Thyroid gland (tissue), 4 donors: Measurements from ENCODE around the gene VPS26B. TPM values are rescaled to one million over a fixed set of nuclear protein-coding genes. Genes with fewer than 3 reads are reported as not detected.
"Not testable (repeated sequence)": the region's sequence is repeated elsewhere in the genome, so short reads cannot be mapped to it uniquely, and the experiment has no call there.

ENCODE experiments used
- DNase-seq, 2 donors: peaks; one replicate each; pipeline ENCODE4 v3.0.0-alpha.2; 2019
- H3K27ac ChIP-seq, 3 donors: fragments of 200-600 bp; sonication (generic); 1 replicate in 2 of 3; 2 replicates in 1 of 3; pipeline ENCODE4 v1.5.1; 2016 to 2019; ENCODE audit warnings: mild to moderate bottlenecking in 1 of 3, moderate library complexity in 1 of 3
- H3K27me3 ChIP-seq: fragments of 200-600 bp; sonication (generic); one replicate; pipeline ENCODE4 v1.5.1; 2019
- H3K36me3 ChIP-seq, 2 donors: fragments of 200-600 bp; sonication (generic); one replicate each; pipeline ENCODE4 v1.5.1; 2016 to 2019
- H3K4me1 ChIP-seq, 2 donors: fragments of 200-600 bp; sonication (generic); one replicate each; pipeline ENCODE4 v1.5.1; 2017 to 2019
- H3K4me3 ChIP-seq, 3 donors: fragments of 200-600 bp; sonication (generic); replicated peaks in 1 of 3; 1 replicate in 2 of 3; 2 replicates in 1 of 3; pipeline ENCODE4 v1.5.1; 2016; ENCODE audit warnings: mild to moderate bottlenecking in 1 of 3
- H3K9me3 ChIP-seq: fragments of 200-600 bp; sonication (generic); one replicate; pipeline ENCODE4 v1.5.1; 2017
- CTCF ChIP-seq, 6 experiments: fragments of 200-600 bp in 3 of 6; fragments of 450-650 bp in 3 of 6; sonication (generic) in 3 of 6; IDR thresholded peaks; one replicate each; pipeline ENCODE4 v1.5.1; 2016 to 2019; ENCODE audit warnings: antibody characterized with exemption in 6 of 6, mild to moderate bottlenecking in 2 of 6, inconsistent platforms in 1 of 6, moderate library complexity in 1 of 6
- POLR2A ChIP-seq, 2 donors: fragments of 450-650 bp; IDR thresholded peaks; one replicate each; pipeline ENCODE4 v1.6.1; 2017; ENCODE audit warnings: antibody characterized with exemption in 2 of 2, mild to moderate bottlenecking in 2 of 2, moderate library complexity in 1 of 2
- WGBS, 2 donors: methylation state at CpG; one replicate each; pipeline ENCODE4 v1.1.5; 2017; 5-methylcytosine and 5-hydroxymethylcytosine counted together
- intact Hi-C: fragments of 100-400 bp; cut with DNase I; formaldehyde crosslinking; loops from one replicate; pipeline ENCODE4 v1.15.1; 2023
- total RNA-seq, 4 donors: library from RNA; depleted of rRNA; stranded (reverse); fragments of >200 nt; gene quantifications; one replicate each; pipeline ENCODE4 v1.2.3, GENCODE V29; 2016

The VPS26B gene
- total RNA-seq: 10 to 100 TPM; 40.8 to 51.3 (median 44.4) TPM

GRCh38 chr11:134223836-134224709 lies at the start of gene VPS26B, which contains the start of gene NCAPD3:
TSS of gene VPS26B (plus strand) at chr11:134224671. CDS start at chr11:134225123, 452 bp downstream.
TSS of gene NCAPD3 (minus strand) at chr11:134223967. CDS start at chr11:134223926, 41 bp downstream.
- no peaks in the 10 kb centered on the region for H3K9me3 ChIP-seq

GRCh38 chr11:134176284-134176683 lies 48.2 kb upstream of the VPS26B start:
- Histone ChIP-seq H3K27me3 (no peaks in the 10 kb centered on the region), H3K4me1 (no peaks in the 10 kb centered on the region), H3K9me3 (no peaks in the 10 kb centered on the region), H3K36me3 (peaks cover 10 to 36% of the 10 kb centered on the region in 2 donors), H3K27ac (no peak overlapping the region), H3K4me3 (no peak overlapping the region)
- DNase-seq: no peak
- WGBS, 2 donors: 95 to 97% methylated on average over 13 of the region's 13 CpGs
- no peak for TF ChIP-seq POLR2A (IDR thresholded peaks at IDR 0.05)
- TF ChIP-seq CTCF (IDR thresholded peaks at IDR 0.05): no peak
- intact Hi-C loops: no loop called here

More at GRCh38 chr11:134223836-134224709, at the start of gene VPS26B, which contains the start of gene NCAPD3:
- Histone ChIP-seq H3K4me3 (peak within 1 kb of the TSS; percentile 42 to 72 (median 71)), H3K36me3 (peaks cover 0 to 9% of the 10 kb centered on the region in 2 donors), H3K27ac (peak within 1 kb of the TSS; percentile 81 to 94 (median 91)), H3K27me3 (no peaks in the 10 kb centered on the region), H3K4me1 (peaks cover 22% of the 10 kb centered on the region in 2 donors)
- 0 to 2% methylated on average over 21 to 31 of the region's 89 CpGs for WGBS, 2 donors
- peak; percentile 97 to 98 for DNase-seq
- intact Hi-C loops: no loop called here
- TF ChIP-seq POLR2A (IDR thresholded peaks at IDR 0.05) (peak; percentile 98 to 99), CTCF (IDR thresholded peaks at IDR 0.05) (peak in 1 of 6 experiments; percentile 21)

- intact Hi-C loops: no loop called here
- no peak overlapping the region for H3K4me3 ChIP-seq
- no peaks in the 10 kb centered on the region for H3K4me1 ChIP-seq
- TF ChIP-seq CTCF (IDR thresholded peaks at IDR 0.05) (no peak), POLR2A (IDR thresholded peaks at IDR 0.05) (no peak)
- no peaks in the 10 kb centered on the region for H3K27me3 ChIP-seq
- DNase-seq: no peak
- H3K27ac ChIP-seq: no peak overlapping the region
- WGBS, 2 donors: 58 to 77% methylated on average over 5 of the region's 5 CpGs
- peaks cover 10 to 32% of the 10 kb centered on the region in 2 donors for H3K36me3 ChIP-seq
- no peaks in the 10 kb centered on the region for H3K9me3 ChIP-seq
Measured at GRCh38 chr11:134178032-134178674, 46.3 kb upstream of the VPS26B start.

GRCh38 chr11:134181707-134182106 lies 42.8 kb upstream of the VPS26B start:
- no peak for DNase-seq
- no peaks in the 10 kb centered on the region for H3K4me1 ChIP-seq
- TF ChIP-seq POLR2A (IDR thresholded peaks at IDR 0.05) (no peak), CTCF (IDR thresholded peaks at IDR 0.05) (no peak)
- H3K4me3 ChIP-seq: no peak overlapping the region
- H3K36me3 ChIP-seq: peaks cover 0 to 15% of the 10 kb centered on the region in 2 donors
- no peak overlapping the region for H3K27ac ChIP-seq
- intact Hi-C loops: no loop called here
- no peaks in the 10 kb centered on the region for H3K27me3 ChIP-seq
- 92 to 97% methylated on average over 4 of the region's 4 CpGs for WGBS, 2 donors
- H3K9me3 ChIP-seq: no peaks in the 10 kb centered on the region

GRCh38 chr11:134188092-134188491 lies 36.4 kb upstream of the VPS26B start:
- 98 to 99% methylated on average over 8 of the region's 8 CpGs for WGBS, 2 donors
- H3K9me3 ChIP-seq, intact Hi-C loops, H3K4me3 ChIP-seq, H3K4me1 ChIP-seq, H3K27ac ChIP-seq, H3K27me3 ChIP-seq, DNase-seq: not testable (repeated sequence)
- peaks cover 22 to 25% of the 10 kb centered on the region in 2 donors for H3K36me3 ChIP-seq
